Central memory CD8-positive, alpha-beta T cell (primary cell): Measurements from ENCODE around the gene DCAF12.

ENCODE experiments used
- ATAC-seq: fragments of 150-1000 bp; cut with Tn5 transposase; replicated peaks from 2 replicates; pipeline ENCODE4 v1.10.0; 2022; ENCODE audit warnings: mild to moderate bottlenecking, moderate FRiP score, moderate number of reproducible peaks; ENCODE audit not compliant: poor library complexity, severe bottlenecking; ENCODE audit errors: extremely low read depth
- DNase-seq, 2 donors: peaks; one replicate each; pipeline ENCODE4 v3.0.0; 2021; ENCODE audit warnings: low spot score in 2 of 2
- H3K27ac Mint-ChIP-seq: one replicate; pipeline ENCODE4 v1.8.0; 2022; ENCODE audit warnings: low read depth, mild to moderate bottlenecking, moderate library complexity, mixed read lengths
- H3K27me3 Mint-ChIP-seq: one replicate; pipeline ENCODE4 v1.8.0; 2022; ENCODE audit warnings: mixed read lengths
- H3K36me3 Mint-ChIP-seq: one replicate; pipeline ENCODE4 v1.8.0; 2022; ENCODE audit warnings: mild to moderate bottlenecking, moderate library complexity, mixed read lengths; ENCODE audit not compliant: insufficient read depth
- H3K4me1 Mint-ChIP-seq: one replicate; pipeline ENCODE4 v1.8.0; 2022; ENCODE audit warnings: mixed read lengths
- H3K4me3 Mint-ChIP-seq: one replicate; pipeline ENCODE4 v1.8.0; 2022; ENCODE audit warnings: mild to moderate bottlenecking, moderate library complexity, mixed read lengths
- H3K9me3 Mint-ChIP-seq: one replicate; pipeline ENCODE4 v1.8.0; 2022; ENCODE audit warnings: mixed read lengths

The DCAF12 gene

DNA sequence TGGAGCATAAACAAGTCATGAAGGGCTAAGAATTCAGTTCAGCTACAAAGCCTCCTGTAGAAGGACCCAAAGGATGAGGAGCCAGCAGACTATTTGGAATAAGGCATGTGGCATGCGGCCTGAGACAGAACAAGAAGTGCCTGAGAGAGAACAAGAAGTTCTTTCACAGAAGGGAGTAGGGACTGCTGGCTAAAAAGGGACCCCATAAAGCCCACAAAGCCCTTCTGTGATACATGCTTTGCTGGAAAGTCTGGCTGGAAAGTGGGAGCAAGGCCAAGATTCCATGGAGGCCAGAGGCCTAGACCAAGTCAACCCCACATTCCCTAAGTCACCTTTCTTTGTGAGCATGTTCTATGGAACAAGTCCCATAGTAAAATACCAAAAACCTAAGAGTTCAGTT lies 41.9 kb downstream of the DCAF12 start:
- Mint-ChIP-seq H3K9me3 (no peaks in the 10 kb centered on the region), H3K27me3 (no peaks in the 10 kb centered on the region), H3K4me1 (no peaks in the 10 kb centered on the region), H3K4me3 (no peak overlapping the region), H3K36me3 (peaks cover 30% of the 10 kb centered on the region), H3K27ac (no peak overlapping the region)
- ATAC-seq (no peak), DNase-seq (no peak)

GRCh38 chr9:34079181-34079580 lies 47.3 kb downstream of the DCAF12 start:
- no peaks in the 10 kb centered on the region for H3K9me3 Mint-ChIP-seq
- H3K36me3 Mint-ChIP-seq = peaks cover 3% of the 10 kb centered on the region
- peaks cover 4% of the 10 kb centered on the region for H3K4me1 Mint-ChIP-seq
- DNase-seq = no peak
- no peak overlapping the region for H3K4me3 Mint-ChIP-seq
- no peaks in the 10 kb centered on the region for H3K27me3 Mint-ChIP-seq
- ATAC-seq = no peak
- no peak overlapping the region for H3K27ac Mint-ChIP-seq

GRCh38 chr9:34072868-34073590 lies 53.5 kb downstream of the DCAF12 start:
- ATAC-seq (no peak), DNase-seq (no peak)
- Mint-ChIP-seq H3K36me3 (no peaks in the 10 kb centered on the region), H3K27ac (no peak overlapping the region), H3K4me1 (peaks cover 5% of the 10 kb centered on the region), H3K4me3 (no peak overlapping the region), H3K27me3 (no peaks in the 10 kb centered on the region), H3K9me3 (no peaks in the 10 kb centered on the region)

DNA sequence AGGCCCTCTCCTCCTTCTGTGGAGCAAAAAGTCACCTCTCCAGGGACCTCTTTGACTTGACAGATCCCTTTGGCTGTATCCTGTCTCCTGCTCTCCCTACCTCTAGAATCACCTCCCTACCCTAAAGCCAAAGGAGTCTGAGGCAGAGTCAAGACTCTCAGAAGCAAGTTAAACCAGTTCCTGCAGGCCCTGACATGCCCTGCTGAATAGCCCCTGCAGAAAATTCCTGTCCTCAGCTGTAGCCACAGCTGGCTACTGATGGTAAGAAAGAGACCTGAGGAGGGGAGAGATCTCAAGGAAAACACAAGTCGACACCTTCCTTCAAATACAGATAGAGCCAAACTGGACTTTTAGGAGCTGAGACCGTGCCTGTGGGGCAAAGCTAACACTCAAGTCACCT lies 54.1 kb downstream of the DCAF12 start:
- DNase-seq (no peak), ATAC-seq (no peak)
- H3K36me3 Mint-ChIP-seq = no peaks in the 10 kb centered on the region
- H3K4me1 Mint-ChIP-seq = peaks cover 5% of the 10 kb centered on the region
- H3K9me3 Mint-ChIP-seq = no peaks in the 10 kb centered on the region
- no peak overlapping the region for H3K4me3 Mint-ChIP-seq
- no peaks in the 10 kb centered on the region for H3K27me3 Mint-ChIP-seq
- no peak overlapping the region for H3K27ac Mint-ChIP-seq

DNA sequence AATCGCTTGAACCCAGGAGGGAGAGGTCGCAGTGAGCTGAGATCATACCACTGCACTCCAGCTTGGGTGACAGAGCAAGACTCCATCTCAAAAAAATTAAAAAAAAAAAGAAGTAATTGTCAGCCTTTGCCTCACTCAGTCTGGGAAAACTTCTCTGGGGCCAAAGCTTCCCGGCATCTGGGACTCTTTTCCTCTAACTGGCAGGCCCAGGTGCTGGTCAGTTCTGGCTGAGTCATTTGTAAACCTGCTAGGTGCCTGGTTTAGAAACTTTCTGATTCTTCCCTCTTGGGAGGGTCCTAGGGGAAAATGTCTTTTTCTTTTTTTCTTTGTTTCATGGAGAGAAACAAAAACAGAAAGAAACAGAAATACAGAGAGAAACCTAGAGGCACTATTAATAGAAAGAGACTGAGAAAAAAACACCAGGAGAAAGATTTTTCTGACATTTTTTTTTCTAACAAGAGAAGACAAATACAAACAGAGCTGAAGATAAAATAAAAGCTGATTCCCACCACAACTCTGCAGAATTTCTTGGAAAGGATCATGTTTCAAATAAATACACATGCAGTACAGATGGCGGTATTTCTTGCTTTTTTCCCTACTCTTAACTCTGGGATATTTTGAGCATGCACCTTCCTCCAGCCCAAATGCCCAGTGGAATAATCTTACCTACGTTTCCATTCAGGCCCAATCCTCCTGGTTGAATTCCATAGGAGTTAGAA lies 55.7 kb downstream of the DCAF12 start:
- Mint-ChIP-seq H3K4me3 (no peak overlapping the region), H3K27me3 (no peaks in the 10 kb centered on the region), H3K27ac (no peak overlapping the region), H3K36me3 (no peaks in the 10 kb centered on the region), H3K9me3 (no peaks in the 10 kb centered on the region), H3K4me1 (peaks cover 5% of the 10 kb centered on the region)
- DNase-seq (no peak), ATAC-seq (no peak)

DNA sequence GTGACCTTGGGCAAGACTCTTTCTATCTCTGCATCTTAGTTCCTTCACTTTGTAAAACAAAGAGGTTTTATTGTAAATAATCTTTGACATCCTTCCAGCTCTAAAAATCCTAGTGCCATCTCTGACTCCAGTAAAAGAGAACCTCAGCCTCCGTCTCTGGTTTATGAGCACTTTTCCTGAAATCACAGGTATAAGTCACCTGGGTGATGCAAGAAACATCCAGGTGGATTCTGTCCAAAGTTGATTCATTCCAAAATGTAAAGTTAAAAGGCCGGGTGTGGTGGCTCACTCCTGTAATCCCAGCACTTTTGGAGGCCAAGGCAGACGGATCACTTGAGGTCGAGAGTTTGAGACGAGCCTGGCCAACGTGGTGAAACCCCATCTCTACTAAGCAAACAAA lies 56.7 kb downstream of the DCAF12 start:
- Mint-ChIP-seq H3K9me3 (no peaks in the 10 kb centered on the region), H3K4me1 (peaks cover 5% of the 10 kb centered on the region), H3K4me3 (no peak overlapping the region), H3K27me3 (no peaks in the 10 kb centered on the region), H3K27ac (no peak overlapping the region), H3K36me3 (no peaks in the 10 kb centered on the region)
- ATAC-seq = no peak
- no peak for DNase-seq

DNA sequence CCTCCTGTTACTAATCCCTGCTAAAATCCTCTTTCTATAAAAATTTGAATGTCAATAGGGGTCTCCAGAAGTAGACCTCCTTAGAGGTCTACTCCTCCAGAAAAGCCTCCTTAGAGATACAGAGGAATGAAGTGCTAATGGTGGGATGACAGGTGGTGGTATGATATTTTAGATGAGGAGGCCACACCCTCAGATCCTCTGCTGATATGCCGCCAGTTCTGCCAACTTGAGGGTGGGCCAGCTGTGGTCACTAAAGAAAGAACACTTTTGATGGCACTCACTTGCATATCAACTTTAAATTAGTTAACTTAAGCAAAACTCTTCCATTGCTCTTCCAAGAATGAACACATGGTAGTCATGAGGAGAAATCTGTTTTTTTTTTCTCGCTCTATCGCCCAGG lies 61.0 kb downstream of the DCAF12 start:
- no peak for DNase-seq
- Mint-ChIP-seq H3K27ac (no peak overlapping the region), H3K4me1 (no peaks in the 10 kb centered on the region), H3K4me3 (no peak overlapping the region), H3K27me3 (no peaks in the 10 kb centered on the region), H3K9me3 (no peaks in the 10 kb centered on the region), H3K36me3 (no peaks in the 10 kb centered on the region)
- ATAC-seq = no peak

- Mint-ChIP-seq H3K4me3 (no peak overlapping the region), H3K27ac (no peak overlapping the region), H3K4me1 (no peaks in the 10 kb centered on the region)
Observed at GRCh38 chr9:34059954-34060353, 66.5 kb downstream of the DCAF12 start.

GRCh38 chr9:34059281-34059680 lies 67.2 kb downstream of the DCAF12 start:
- ATAC-seq (no peak), DNase-seq (no peak)
- no peak overlapping the region for H3K27ac Mint-ChIP-seq
- H3K4me3 Mint-ChIP-seq = no peak overlapping the region
- H3K4me1 Mint-ChIP-seq = no peaks in the 10 kb centered on the region
- no peaks in the 10 kb centered on the region for H3K9me3 Mint-ChIP-seq
- no peaks in the 10 kb centered on the region for H3K36me3 Mint-ChIP-seq
- H3K27me3 Mint-ChIP-seq = no peaks in the 10 kb centered on the region

More at GRCh38 chr9:34059954-34060353, 66.5 kb downstream of the DCAF12 start:
- no peak for DNase-seq
- H3K36me3 Mint-ChIP-seq = no peaks in the 10 kb centered on the region
- H3K9me3 Mint-ChIP-seq = no peaks in the 10 kb centered on the region
- no peaks in the 10 kb centered on the region for H3K27me3 Mint-ChIP-seq
- ATAC-seq = no peak

- peaks cover 27% of the 10 kb centered on the region for H3K4me1 Mint-ChIP-seq
- H3K4me3 Mint-ChIP-seq = peak overlapping the region; percentile 98
- H3K9me3 Mint-ChIP-seq = no peaks in the 10 kb centered on the region
- ATAC-seq (no peak), DNase-seq (no peak)
- H3K36me3 Mint-ChIP-seq = peaks cover 16% of the 10 kb centered on the region
- H3K27me3 Mint-ChIP-seq = no peaks in the 10 kb centered on the region
- peak overlapping the region; percentile 97 for H3K27ac Mint-ChIP-seq
Observed at GRCh38 chr9:34049630-34050384, 76.7 kb downstream of the DCAF12 start.

GRCh38 chr9:34048727-34049629 lies 77.5 kb downstream of the DCAF12 start, which contains the start of gene UBAP2:
Gene UBAP2, minus strand, starts transcription at chr9:34048887. Its CDS starts 31,739 bp downstream, at chr9:34017148.
- Mint-ChIP-seq H3K36me3 (peaks cover 14% of the 10 kb centered on the region), H3K9me3 (no peaks in the 10 kb centered on the region), H3K4me3 (peak within 1 kb of the TSS; percentile 98), H3K27ac (peak within 1 kb of the TSS; percentile 97), H3K4me1 (peaks cover 27% of the 10 kb centered on the region), H3K27me3 (no peaks in the 10 kb centered on the region)
- peak; percentile 87 for ATAC-seq
- DNase-seq = peak; percentile 95 to 96
